PC-9 (cell line): Measurements from ENCODE around the gene PLAC9. TPM values are rescaled to one million over a fixed set of nuclear protein-coding genes. Genes with fewer than 3 reads are reported as not detected.

Experiments used
- BruUV-seq: library from RNA; stranded (reverse); fragments of 400-500 nt; replicated peaks from 2 replicates; lab custom pipeline; 2021; lab: Mats Ljungman, UMichigan
- CTCF ChIA-PET: fragments of 300-600 bp; sonication (Branson Sonifier 250); formaldehyde crosslinking; loops from one replicate; lab custom pipeline; 2022; ENCODE audit warnings: antibody characterized with exemption; lab: Charles Lee
- POLR2A ChIA-PET: fragments of 300-600 bp; sonication (Branson Sonifier 250); formaldehyde crosslinking; loops from one replicate; lab custom pipeline; 2022; ENCODE audit warnings: antibody characterized with exemption; ENCODE audit not compliant: unreplicated experiment; lab: Charles Lee
- DNase-seq, 2 experiments: peaks; one replicate each; pipeline versions ENCODE4 v3.0.0 to v3.0.0-alpha.2; 2015 to 2022; ENCODE audit warnings: mixed read lengths in 1 of 2
- H2AFZ ChIP-seq: fragments of 200-600 bp; sonication (generic); 2 replicates; pipeline ENCODE4 v1.8.1; 2017; ENCODE audit warnings: antibody characterized with exemption
- H3F3A ChIP-seq: fragments of 200-600 bp; sonication (generic); 2 replicates; pipeline ENCODE4 v1.8.1; 2017; ENCODE audit warnings: antibody characterized with exemption, mild to moderate bottlenecking, low read depth; ENCODE audit not compliant: insufficient read depth
- H3K27ac ChIP-seq: fragments of 200-600 bp; sonication (generic); 2 replicates; pipeline ENCODE4 v1.6.1; 2016; ENCODE audit warnings: mixed run types
- H3K27me3 ChIP-seq: fragments of 200-600 bp; sonication (generic); 2 replicates; pipeline ENCODE4 v1.6.1; 2016; ENCODE audit warnings: low read depth, mixed run types; ENCODE audit not compliant: insufficient read depth
- H3K36me3 ChIP-seq: fragments of 200-600 bp; sonication (generic); 2 replicates; pipeline ENCODE4 v1.6.1; 2016; ENCODE audit warnings: low read depth, mixed run types
- H3K4me1 ChIP-seq: fragments of 200-600 bp; sonication (generic); replicated peaks from 2 replicates; pipeline ENCODE4 v1.6.1; 2016; ENCODE audit warnings: mixed run types; ENCODE audit not compliant: insufficient read depth
- H3K4me2 ChIP-seq: fragments of 200-600 bp; sonication (generic); 2 replicates; pipeline ENCODE4 v1.6.1; 2017; ENCODE audit warnings: mixed run types
- H3K4me3 ChIP-seq: fragments of 200-600 bp; sonication (generic); 2 replicates; pipeline ENCODE4 v1.6.1; 2016; ENCODE audit warnings: mixed run types
- H3K79me2 ChIP-seq: fragments of 200-600 bp; sonication (generic); 2 replicates; pipeline ENCODE4 v1.6.1; 2017; ENCODE audit warnings: low read depth, mixed run types
- H3K9me2 ChIP-seq: fragments of 200-600 bp; sonication (generic); 2 replicates; pipeline ENCODE4 v1.8.1; 2017; ENCODE audit warnings: mild to moderate bottlenecking; ENCODE audit not compliant: insufficient read depth
- H3K9me3 ChIP-seq: fragments of 200-600 bp; sonication (generic); 2 replicates; pipeline ENCODE4 v1.8.1; 2016; ENCODE audit warnings: low read depth; ENCODE audit not compliant: insufficient read depth
- H4K20me1 ChIP-seq: fragments of 200-600 bp; sonication (generic); 2 replicates; pipeline ENCODE4 v1.8.1; 2017; ENCODE audit not compliant: insufficient read depth
- CTCF ChIP-seq: fragments of 200-600 bp; sonication (generic); conservative IDR thresholded peaks from 2 replicates; pipeline ENCODE4 v1.6.1; 2017; ENCODE audit warnings: mixed run types, antibody characterized with exemption, mild to moderate bottlenecking, moderate library complexity
- EZH2 ChIP-seq: fragments of 200-600 bp; sonication (generic); IDR thresholded peaks from 2 replicates; pipeline ENCODE4 v1.8.0; 2017; ENCODE audit warnings: antibody characterized with exemption, low read depth
- intact Hi-C: fragments of 100-400 bp; cut with micrococcal nuclease; formaldehyde crosslinking; loops from one replicate; pipeline ENCODE4 v1.10.0; 2022; ENCODE audit not compliant: unreplicated experiment
- total RNA-seq: library from RNA; stranded (reverse); gene quantifications from 2 replicates; pipeline ENCODE4 v1.2.3, GENCODE V29; 2021

Gene PLAC9
- total RNA-seq, 1 experiment from 2014 or later: not detected

DNA sequence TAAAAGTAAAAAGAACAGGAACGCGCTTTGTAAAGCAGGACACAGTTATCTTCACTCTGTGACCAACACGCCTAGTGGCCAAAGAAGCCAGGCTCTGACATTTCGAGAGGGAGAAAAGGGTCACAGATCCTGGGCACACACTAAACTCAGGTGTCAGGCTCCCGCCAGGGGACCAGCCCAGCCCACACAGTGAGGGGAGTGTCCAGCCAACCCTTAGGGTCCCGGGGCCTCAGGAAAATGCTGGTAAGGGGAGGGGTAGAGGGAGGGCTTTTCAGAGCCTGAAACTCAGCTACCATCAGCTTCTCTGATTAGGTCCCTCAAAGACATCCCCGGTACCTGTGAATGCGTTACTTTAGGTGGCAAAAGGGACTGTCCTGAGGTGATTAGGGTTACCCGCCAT is 56.2 kb downstream of the PLAC9 start:
- Histone ChIP-seq H3K4me2 (no peak overlapping the region), H3K27ac (no peak overlapping the region), H3K9me3 (0 out of 2 replicates have a peak, but pooled peaks cover 7% of the 10 kb centered on the region), H3F3A (peaks cover 33% of the 10 kb centered on the region; the same call in 1 of the 2 replicates), H2AFZ (no peak overlapping the region), H3K36me3 (peaks cover 18% of the 10 kb centered on the region), H4K20me1 (peaks cover 66% of the 10 kb centered on the region), H3K4me3 (no peak overlapping the region), H3K4me1 (peaks cover 24% of the 10 kb centered on the region), H3K79me2 (peaks cover 98% of the 10 kb centered on the region), H3K9me2 (no peaks in the 10 kb centered on the region), H3K27me3 (no peaks in the 10 kb centered on the region)
- no peak for DNase-seq
- POLR2A ChIA-PET: no interaction called here
- no peak for TF ChIP-seq EZH2
- TF ChIP-seq CTCF: no peak
- BruUV-seq: no TSS peak
- CTCF ChIA-PET: no interaction called here
- intact Hi-C loops: no loop called here

- CTCF ChIA-PET: interaction anchor here (0.8 kb wide), 1 partner anchor 12 kb away, joined by 4 read pairs; no protein-coding TSS in a partner anchor
- POLR2A ChIA-PET: interaction anchor here (0.6 kb wide), 1 partner anchor 11 kb away, joined by 4 read pairs; no protein-coding TSS in a partner anchor
- Histone ChIP-seq H3K36me3 (peaks cover 34% of the 10 kb centered on the region), H3K4me3 (no peak overlapping the region), H3K9me2 (no peaks in the 10 kb centered on the region), H3K79me2 (peaks cover 94% of the 10 kb centered on the region), H3K27ac (peak overlapping the region; percentile 77), H3K4me2 (peak overlapping the region; percentile 51), H3K4me1 (peaks cover 52% of the 10 kb centered on the region), H4K20me1 (peaks cover 44% of the 10 kb centered on the region), H2AFZ (no peak overlapping the region), H3K27me3 (no peaks in the 10 kb centered on the region), H3F3A (peaks cover 33% of the 10 kb centered on the region), H3K9me3 (0 out of 2 replicates have a peak, but pooled peaks cover 7% of the 10 kb centered on the region)
- DNase-seq: peak; percentile 79 to 96
- no peak for TF ChIP-seq CTCF
- TF ChIP-seq EZH2: no peak
- intact Hi-C loops: loop anchor here (1.0 to 2.0 kb wide), 2 partner anchors 13 to 28 kb away; partner anchors contain the start of gene ANXA11
- TSS peak; percentile 15 for BruUV-seq
These were observed 59.2 kb downstream of the PLAC9 start for GRCh38 chr10:80191589-80192270.

GRCh38 chr10:80192553-80192952 is 60.0 kb downstream of the PLAC9 start:
- H3K27me3 ChIP-seq: no peaks in the 10 kb centered on the region
- DNase-seq: no peak
- H3K4me1 ChIP-seq: peaks cover 60% of the 10 kb centered on the region
- H3K79me2 ChIP-seq: peaks cover 94% of the 10 kb centered on the region
- ChIA-PET POLR2A (no interaction called here), CTCF (no interaction called here)
- H4K20me1 ChIP-seq: peaks cover 43% of the 10 kb centered on the region
- H2AFZ ChIP-seq: no peak overlapping the region
- peaks cover 41% of the 10 kb centered on the region for H3F3A ChIP-seq
- 0 out of 2 replicates have a peak, but pooled peaks cover 7% of the 10 kb centered on the region for H3K9me3 ChIP-seq
- no peaks in the 10 kb centered on the region for H3K9me2 ChIP-seq
- no TSS peak for BruUV-seq
- H3K4me2 ChIP-seq: no peak overlapping the region; the same call in 1 of the 2 replicates
- TF ChIP-seq EZH2: no peak
- no peak for TF ChIP-seq CTCF
- H3K4me3 ChIP-seq: no peak overlapping the region
- peak overlapping the region; percentile 77 for H3K27ac ChIP-seq
- intact Hi-C loops: no loop called here
- peaks cover 34% of the 10 kb centered on the region for H3K36me3 ChIP-seq
